IMR-90 (cell line): Measurements from ENCODE around the gene ADAMTS6. TPM values are rescaled to one million over a fixed set of nuclear protein-coding genes. Genes with fewer than 3 reads are reported as not detected.

ENCODE experiments used
- ATAC-seq: fragments of 200-7000 bp; cut with Tn5 transposase; 2 replicates; pipeline ENCODE4 v1.9.1; 2020; ENCODE audit warnings: low read depth, mild to moderate bottlenecking, moderate library complexity
- BruUV-seq: library from RNA; stranded (reverse); fragments of 400-500 nt; replicated peaks from 2 replicates; lab custom pipeline; 2021; lab: Mats Ljungman, UMichigan
- CTCF ChIA-PET: fragments of 300-600 bp; formaldehyde crosslinking; extraction: SDS; loops from one replicate; lab custom pipeline; 2021; ENCODE audit warnings: antibody characterized with exemption; lab: Yijun Ruan, JAX
- POLR2A ChIA-PET: fragments of 300-600 bp; sonication (Branson Sonifier 250); formaldehyde crosslinking; loops from one replicate; lab custom pipeline; 2022; ENCODE audit warnings: antibody characterized with exemption; ENCODE audit not compliant: unreplicated experiment; lab: Charles Lee
- DNase-seq: peaks from one replicate; pipeline ENCODE4 v3.0.0; 2013
- H2AFZ ChIP-seq: replicated peaks from 2 replicates; pipeline ENCODE3; 2013; ENCODE audit warnings: low read length, mild to moderate bottlenecking; ENCODE audit not compliant: poor library complexity
- H2AK5ac ChIP-seq: 2 replicates; pipeline ENCODE4 v1.6.1; 2013; ENCODE audit warnings: low read depth, low read length, inconsistent platforms
- H2AK9ac ChIP-seq: replicated peaks from 2 replicates; pipeline ENCODE3; 2013; ENCODE audit warnings: mild to moderate bottlenecking, low read depth, low read length, moderate library complexity; ENCODE audit not compliant: poor library complexity
- H2BK120ac ChIP-seq: 2 replicates; pipeline ENCODE4 v1.6.1; 2013; ENCODE audit warnings: low read depth, low read length, inconsistent platforms
- H2BK15ac ChIP-seq: 3 replicates; pipeline ENCODE4 v1.6.1; 2013; ENCODE audit warnings: low read depth, low read length, inconsistent platforms
- H2BK20ac ChIP-seq: 2 replicates; pipeline ENCODE4 v1.6.1; 2013; ENCODE audit warnings: low read depth, mild to moderate bottlenecking, inconsistent platforms, low read length, moderate library complexity
- H2BK5ac ChIP-seq: 2 replicates; pipeline ENCODE4 v1.6.1; 2013; ENCODE audit warnings: mild to moderate bottlenecking, low read depth, low read length, inconsistent platforms; ENCODE audit not compliant: poor library complexity, severe bottlenecking
- H3K14ac ChIP-seq: replicated peaks from 2 replicates; pipeline ENCODE4 v1.6.1; 2013; ENCODE audit warnings: low read depth, low read length, inconsistent platforms
- H3K18ac ChIP-seq: 2 replicates; pipeline ENCODE4 v1.6.1; 2013; ENCODE audit warnings: low read depth, low read length, control low read depth
- H3K23ac ChIP-seq: 2 replicates; pipeline ENCODE4 v1.6.1; 2013; ENCODE audit warnings: low read depth, low read length, inconsistent platforms
- H3K27ac ChIP-seq: 2 replicates; pipeline ENCODE4 v1.5.1; 2013; ENCODE audit warnings: mild to moderate bottlenecking, control low read depth, low read length; ENCODE audit not compliant: insufficient read depth
- H3K27me3 ChIP-seq: 2 replicates; pipeline ENCODE4 v1.6.1; 2013; ENCODE audit warnings: low read length; ENCODE audit not compliant: control insufficient read depth, insufficient read depth
- H3K36me3 ChIP-seq: 2 replicates; pipeline ENCODE4 v1.6.1; 2013; ENCODE audit warnings: low read length, mixed read lengths; ENCODE audit not compliant: control insufficient read depth, insufficient read depth
- H3K4ac ChIP-seq: 2 replicates; pipeline ENCODE4 v1.6.1; 2013; ENCODE audit warnings: low read depth, low read length, inconsistent platforms
- H3K4me1 ChIP-seq: 2 replicates; pipeline ENCODE4 v1.6.1; 2013; ENCODE audit warnings: low read length, mixed read lengths; ENCODE audit not compliant: control insufficient read depth, insufficient read depth
- H3K4me2 ChIP-seq: 2 replicates; pipeline ENCODE4 v1.6.1; 2013; ENCODE audit warnings: low read depth, mild to moderate bottlenecking, control low read depth, low read length, moderate library complexity
- H3K4me3 ChIP-seq: 2 replicates; pipeline ENCODE4 v1.5.1; 2013; ENCODE audit warnings: low read depth, mild to moderate bottlenecking, control low read depth, low read length, moderate library complexity; ENCODE audit not compliant: insufficient read depth
- H3K56ac ChIP-seq: 2 replicates; pipeline ENCODE4 v1.6.1; 2013; ENCODE audit warnings: low read length, inconsistent platforms; ENCODE audit not compliant: insufficient read depth; ENCODE audit errors: extremely low read depth
- H3K79me1 ChIP-seq, 2 experiments: 2 replicates each; pipeline ENCODE4 v1.6.1; 2013; ENCODE audit warnings: low read length in 2 of 2, inconsistent platforms in 1 of 2, low read depth in 1 of 2
- H3K9ac ChIP-seq: 2 replicates; pipeline ENCODE4 v1.6.1; 2013; ENCODE audit warnings: low read depth, low read length, control low read depth
- H3K9me1 ChIP-seq: 2 replicates; pipeline ENCODE4 v1.6.1; 2013; ENCODE audit warnings: low read length, inconsistent platforms; ENCODE audit not compliant: insufficient read depth
- H3K9me3 ChIP-seq: 2 replicates; pipeline ENCODE4 v1.6.1; 2013; ENCODE audit warnings: low read length; ENCODE audit not compliant: control insufficient read depth, insufficient read depth
- H4K20me1 ChIP-seq: 2 replicates; pipeline ENCODE4 v1.6.1; 2013; ENCODE audit warnings: low read length, inconsistent platforms; ENCODE audit not compliant: insufficient read depth
- H4K5ac ChIP-seq: 2 replicates; pipeline ENCODE4 v1.6.1; 2013; ENCODE audit warnings: mild to moderate bottlenecking, low read depth, low read length, control low read depth
- H4K8ac ChIP-seq, 2 experiments: 2 replicates each; pipeline ENCODE4 v1.6.1; 2013; ENCODE audit warnings: low read depth in 2 of 2, low read length in 2 of 2, control low read depth in 1 of 2, inconsistent platforms in 1 of 2
- H4K91ac ChIP-seq: 2 replicates; pipeline ENCODE4 v1.6.1; 2013; ENCODE audit warnings: low read depth, low read length, inconsistent platforms; ENCODE audit not compliant: insufficient read depth
- CHD1 ChIP-seq: IDR thresholded peaks from 2 replicates; pipeline ENCODE4 v1.6.1; 2012; ENCODE audit warnings: low read depth, low read length, improper control_type of control experiment
- MAFK ChIP-seq: IDR thresholded peaks from 2 replicates; pipeline ENCODE4 v1.6.1; 2012; ENCODE audit warnings: low read depth, low read length, improper control_type of control experiment
- NFE2L2 ChIP-seq: fragments of 150-350 bp; IDR thresholded peaks from 2 replicates; pipeline ENCODE4 v1.6.1; 2016; ENCODE audit warnings: low read depth, mild to moderate bottlenecking, low read length
- POLR2A ChIP-seq: IDR thresholded peaks from 2 replicates; pipeline ENCODE4 v1.6.1; 2012; ENCODE audit warnings: mild to moderate bottlenecking, low read depth, low read length
- RCOR1 ChIP-seq: IDR thresholded peaks from 2 replicates; pipeline ENCODE4 v1.6.1; 2012; ENCODE audit warnings: mild to moderate bottlenecking, low read length, improper control_type of control experiment; ENCODE audit not compliant: insufficient replicate concordance
- SMC3 ChIP-seq: fragments of 150-350 bp; IDR thresholded peaks from 2 replicates; pipeline ENCODE4 v1.6.1; 2016; ENCODE audit warnings: low read depth, mild to moderate bottlenecking, antibody characterized with exemption, low read length, moderate library complexity
- WGBS, 2 experiments: methylation state at CpG; one replicate each; pipeline versions ENCODE4 v1.1.5 to v1.1.7; 2013; ENCODE audit warnings: missing lambda C conversion rate in 2 of 2; ENCODE audit not compliant: insufficient read length in 1 of 2; ENCODE audit errors: extremely low coverage in 2 of 2; 5-methylcytosine and 5-hydroxymethylcytosine counted together
- dilution Hi-C: fragments of 300-500 bp; cut with HindIII; formaldehyde crosslinking; loops from one replicate; pipeline ENCODE4 v1.14.3; 2018; ENCODE audit warnings: low sequenced_read_pairs; ENCODE audit not compliant: unreplicated experiment
- in situ Hi-C: fragments of 300-500 bp; cut with MboI; formaldehyde crosslinking; loops from 3 replicates; pipeline ENCODE4 v1.14.3; 2019; ENCODE audit warnings: low sequenced_read_pairs, inconsistent platforms, mixed read lengths
- intact Hi-C: fragments of 100-400 bp; cut with micrococcal nuclease; formaldehyde crosslinking; loops from 2 replicates; pipeline ENCODE4 v1.10.0; 2022
- polyA plus RNA-seq, 3 experiments: library from polyadenylated mRNA; depleted of rRNA; stranded (reverse); fragments of >200 nt; gene quantifications; 2 replicates each; pipeline ENCODE4 v1.2.3, GENCODE V29; 2012; ENCODE audit warnings: low replicate concordance in 1 of 3
- total RNA-seq: library from RNA; depleted of rRNA; stranded (reverse); fragments of >200 nt; gene quantifications from 2 replicates; pipeline ENCODE4 v1.2.3, GENCODE V29; 2012
- TF ChIP-seq, protein P1 (sequence below): fragments of 150-350 bp; IDR thresholded peaks from 2 replicates; pipeline ENCODE4 v1.6.1; 2016; ENCODE audit warnings: low read depth, mild to moderate bottlenecking, low read length, moderate library complexity, borderline replicate concordance

Gene ADAMTS6
- total and polyA plus RNA-seq, 2 of the 4 experiments (the other 2 are of a cell fraction): 23.9 to 173 TPM

DNA sequence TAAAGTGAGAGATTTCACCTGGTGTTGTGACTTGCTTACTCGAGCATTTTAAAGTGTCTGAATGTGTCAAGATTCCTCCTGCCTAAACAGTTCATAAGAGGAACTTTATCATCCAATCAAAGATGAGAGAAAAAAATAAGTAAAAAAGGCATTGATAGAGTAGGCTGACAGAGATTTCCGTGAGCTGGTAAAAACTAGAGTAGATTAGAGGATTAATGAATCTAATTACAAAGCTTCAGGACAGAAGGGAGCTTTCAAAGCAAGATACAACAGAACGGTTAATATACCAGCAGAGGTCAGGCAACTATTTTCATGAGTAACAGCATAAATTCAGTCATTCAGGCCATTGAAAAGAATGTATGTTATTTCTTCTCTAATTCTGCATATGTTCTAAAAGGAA is 91.5 kb downstream of the ADAMTS6 start:
- no peak overlapping the region for H2BK5ac ChIP-seq
- in situ Hi-C loops: no loop called here
- H3K9me1 ChIP-seq: 0 out of 2 replicates have a peak, but pooled peaks cover 3% of the 10 kb centered on the region
- H3K18ac ChIP-seq: no peak overlapping the region
- no peak overlapping the region for H3K9ac ChIP-seq
- WGBS, 2 experiments: no CpG with 5 or more reads among the region's 3 CpGs
- H2BK120ac ChIP-seq: no peak overlapping the region
- peaks cover 15% of the 10 kb centered on the region in 2 experiments; a peak in 3 of 4 replicates for H3K79me1 ChIP-seq
- H4K20me1 ChIP-seq: no peaks in the 10 kb centered on the region
- intact Hi-C loops: no loop called here
- no peak overlapping the region for H3K4me3 ChIP-seq
- H3K14ac ChIP-seq: no peak overlapping the region
- peaks cover 3% of the 10 kb centered on the region; the same call in 1 of the 2 replicates for H3K36me3 ChIP-seq
- no peak overlapping the region for H2AK9ac ChIP-seq
- H4K91ac ChIP-seq: no peak overlapping the region
- ChIA-PET CTCF (no interaction called here), POLR2A (no interaction called here)
- H3K4me1 ChIP-seq: no peaks in the 10 kb centered on the region
- dilution Hi-C loops: no loop called here
- BruUV-seq: no TSS peak
- no peak overlapping the region for H2AFZ ChIP-seq
- TF ChIP-seq RCOR1 (no peak), MAFK (no peak), CHD1 (no peak), POLR2A (no peak), NFE2L2 (no peak), SMC3 (no peak)
- TF ChIP-seq, protein P1, sequence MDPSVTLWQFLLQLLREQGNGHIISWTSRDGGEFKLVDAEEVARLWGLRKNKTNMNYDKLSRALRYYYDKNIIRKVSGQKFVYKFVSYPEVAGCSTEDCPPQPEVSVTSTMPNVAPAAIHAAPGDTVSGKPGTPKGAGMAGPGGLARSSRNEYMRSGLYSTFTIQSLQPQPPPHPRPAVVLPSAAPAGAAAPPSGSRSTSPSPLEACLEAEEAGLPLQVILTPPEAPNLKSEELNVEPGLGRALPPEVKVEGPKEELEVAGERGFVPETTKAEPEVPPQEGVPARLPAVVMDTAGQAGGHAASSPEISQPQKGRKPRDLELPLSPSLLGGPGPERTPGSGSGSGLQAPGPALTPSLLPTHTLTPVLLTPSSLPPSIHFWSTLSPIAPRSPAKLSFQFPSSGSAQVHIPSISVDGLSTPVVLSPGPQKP: no peak
- no peak overlapping the region for H2BK15ac ChIP-seq
- no peak for ATAC-seq
- no peak overlapping the region for H3K4me2 ChIP-seq
- H3K23ac ChIP-seq: no peak overlapping the region
- no peak overlapping the region; a peak in 1 of 4 replicates for H4K8ac ChIP-seq
- H4K5ac ChIP-seq: no peak overlapping the region
- no peak overlapping the region for H2BK20ac ChIP-seq
- no peak overlapping the region for H3K4ac ChIP-seq
- no peak overlapping the region for H3K27ac ChIP-seq
- H2AK5ac ChIP-seq: no peak overlapping the region
- H3K56ac ChIP-seq: no peak overlapping the region
- DNase-seq: no peak
- H3K9me3 ChIP-seq: peaks cover 3% of the 10 kb centered on the region; the same call in 1 of the 2 replicates
- H3K27me3 ChIP-seq: no peaks in the 10 kb centered on the region
